ENCODE measurements around the gene ZSWIM5. TPM values are rescaled to one million over a fixed set of nuclear protein-coding genes. Genes with fewer than 3 reads are reported as not detected.

Gene ZSWIM5
- total RNA-seq, 1 experiment from 2014 or later: 0.40 TPM

- CTCF ChIA-PET: no interaction called here
- no peak overlapping the region for H3K27ac Mint-ChIP-seq (ENCODE audit: unreplicated experiment)
- no peak for DNase-seq
These were observed 155.2 kb downstream of the ZSWIM5 start for GRCh38 chr1:45051005-45051772.

GRCh38 chr1:45047032-45047431 is 159.4 kb downstream of the ZSWIM5 start:
- no peaks in the 10 kb centered on the region for H3K9me3 Mint-ChIP-seq (ENCODE audit: low read depth, unreplicated experiment)
- no peak for DNase-seq
- no peaks in the 10 kb centered on the region for H3K27me3 Mint-ChIP-seq (ENCODE audit: unreplicated experiment)
- no peaks in the 10 kb centered on the region for H3K36me3 Mint-ChIP-seq (ENCODE audit: insufficient read depth, unreplicated experiment)
- no peak overlapping the region for H3K27ac Mint-ChIP-seq (ENCODE audit: unreplicated experiment)
- no peak for TF ChIP-seq CTCF (IDR thresholded peaks at IDR 0.05; ENCODE audit: unreplicated experiment)
- intact Hi-C loops (cut with micrococcal nuclease; ENCODE audit: unreplicated experiment): no loop called here
- CTCF ChIA-PET: no interaction called here
- no peaks in the 10 kb centered on the region for H3K4me1 Mint-ChIP-seq (ENCODE audit: low read depth, unreplicated experiment)
- BruUV-seq (replicated peaks): no TSS peak
- H3K4me3 Mint-ChIP-seq (ENCODE audit: low read depth, unreplicated experiment): no peak overlapping the region

More at GRCh38 chr1:45051005-45051772, 155.2 kb downstream of the ZSWIM5 start:
- intact Hi-C loops (cut with micrococcal nuclease; ENCODE audit: unreplicated experiment): no loop called here
- Mint-ChIP-seq H3K36me3 (ENCODE audit: insufficient read depth, unreplicated experiment) (no peaks in the 10 kb centered on the region), H3K4me3 (ENCODE audit: low read depth, unreplicated experiment) (no peak overlapping the region), H3K9me3 (ENCODE audit: low read depth, unreplicated experiment) (no peaks in the 10 kb centered on the region), H3K27me3 (ENCODE audit: unreplicated experiment) (peaks cover 13% of the 10 kb centered on the region), H3K4me1 (ENCODE audit: low read depth, unreplicated experiment) (no peaks in the 10 kb centered on the region)
- no peak for TF ChIP-seq CTCF (IDR thresholded peaks at IDR 0.05; ENCODE audit: unreplicated experiment)
- no TSS peak for BruUV-seq (replicated peaks)

GRCh38 chr1:45044916-45045315 is 161.5 kb downstream of the ZSWIM5 start:
- intact Hi-C loops (cut with micrococcal nuclease; ENCODE audit: unreplicated experiment): no loop called here
- H3K9me3 Mint-ChIP-seq (ENCODE audit: low read depth, unreplicated experiment): no peaks in the 10 kb centered on the region
- no peaks in the 10 kb centered on the region for H3K27me3 Mint-ChIP-seq (ENCODE audit: unreplicated experiment)
- DNase-seq: no peak
- H3K4me1 Mint-ChIP-seq (ENCODE audit: low read depth, unreplicated experiment): no peaks in the 10 kb centered on the region
- H3K36me3 Mint-ChIP-seq (ENCODE audit: insufficient read depth, unreplicated experiment): no peaks in the 10 kb centered on the region
- no peak for TF ChIP-seq CTCF (IDR thresholded peaks at IDR 0.05; ENCODE audit: unreplicated experiment)
- H3K4me3 Mint-ChIP-seq (ENCODE audit: low read depth, unreplicated experiment): no peak overlapping the region
- CTCF ChIA-PET: no interaction called here
- no TSS peak for BruUV-seq (replicated peaks)
- H3K27ac Mint-ChIP-seq (ENCODE audit: unreplicated experiment): no peak overlapping the region

- H3K27ac Mint-ChIP-seq (ENCODE audit: unreplicated experiment): no peak overlapping the region
- TF ChIP-seq CTCF (IDR thresholded peaks at IDR 0.05; ENCODE audit: unreplicated experiment): no peak
- intact Hi-C loops (cut with micrococcal nuclease; ENCODE audit: unreplicated experiment): no loop called here
- BruUV-seq (replicated peaks): no TSS peak
- H3K36me3 Mint-ChIP-seq (ENCODE audit: insufficient read depth, unreplicated experiment): no peaks in the 10 kb centered on the region
- DNase-seq: no peak
- CTCF ChIA-PET: interaction anchor here (0.6 kb wide), 1 partner anchor 258 kb away, joined by 8 read pairs; no protein-coding TSS in a partner anchor
- H3K27me3 Mint-ChIP-seq (ENCODE audit: unreplicated experiment): no peaks in the 10 kb centered on the region
- H3K9me3 Mint-ChIP-seq (ENCODE audit: low read depth, unreplicated experiment): no peaks in the 10 kb centered on the region
- no peaks in the 10 kb centered on the region for H3K4me1 Mint-ChIP-seq (ENCODE audit: low read depth, unreplicated experiment)
- H3K4me3 Mint-ChIP-seq (ENCODE audit: low read depth, unreplicated experiment): no peak overlapping the region
These were observed 163.3 kb downstream of the ZSWIM5 start for GRCh38 chr1:45043094-45043493.

All from Calu3 (cell line).